Nephron (organoid): ENCODE results near the gene RPP21.
A peak's percentile ranks its signal among the peaks of the same experiment; 100 is the strongest.

Experiments used
- H3K27ac Mint-ChIP-seq, 3 experiments: 2 replicates each; pipeline ENCODE4 v1.8.0; 2020; ENCODE audit warnings: mixed read lengths in 3 of 3, mild to moderate bottlenecking in 2 of 3, moderate library complexity in 1 of 3
- H3K27me3 Mint-ChIP-seq: 2 replicates; pipeline ENCODE4 v1.8.0; 2021; ENCODE audit warnings: low read depth, mild to moderate bottlenecking, moderate library complexity, mixed read lengths
- H3K36me3 Mint-ChIP-seq: 2 replicates; pipeline ENCODE4 v1.8.0; 2020; ENCODE audit warnings: low read depth, mixed read lengths
- H3K4me1 Mint-ChIP-seq: 2 replicates; pipeline ENCODE4 v1.8.0; 2020; ENCODE audit warnings: mixed read lengths
- H3K4me3 Mint-ChIP-seq, 3 experiments: 2 replicates each; pipeline ENCODE4 v1.8.0; 2020; ENCODE audit warnings: mild to moderate bottlenecking in 3 of 3, mixed read lengths in 3 of 3, moderate library complexity in 2 of 3
- H3K9me3 Mint-ChIP-seq: 2 replicates; pipeline ENCODE4 v1.8.0; 2020; ENCODE audit warnings: mixed read lengths
- TF ChIP-seq, protein P1 (sequence below), 3 experiments: fragments of 200-600 bp; sonication (generic); IDR thresholded peaks; one replicate each; pipeline ENCODE4 v1.5.0; 2021; ENCODE audit warnings: antibody characterized with exemption in 3 of 3; ENCODE audit not compliant: unreplicated experiment in 3 of 3

Gene RPP21

GRCh38 chr6:30357678-30358540 is 13.0 kb downstream of the RPP21 start:
- peak overlapping the region in 2 of 3 experiments; percentile 17 to 55 for H3K27ac Mint-ChIP-seq
- H3K9me3 Mint-ChIP-seq, result peaks cover 6% of the 10 kb centered on the region
- peaks cover 71% of the 10 kb centered on the region for H3K27me3 Mint-ChIP-seq
- H3K4me1 Mint-ChIP-seq, result no peaks in the 10 kb centered on the region
- TF ChIP-seq, protein P1, sequence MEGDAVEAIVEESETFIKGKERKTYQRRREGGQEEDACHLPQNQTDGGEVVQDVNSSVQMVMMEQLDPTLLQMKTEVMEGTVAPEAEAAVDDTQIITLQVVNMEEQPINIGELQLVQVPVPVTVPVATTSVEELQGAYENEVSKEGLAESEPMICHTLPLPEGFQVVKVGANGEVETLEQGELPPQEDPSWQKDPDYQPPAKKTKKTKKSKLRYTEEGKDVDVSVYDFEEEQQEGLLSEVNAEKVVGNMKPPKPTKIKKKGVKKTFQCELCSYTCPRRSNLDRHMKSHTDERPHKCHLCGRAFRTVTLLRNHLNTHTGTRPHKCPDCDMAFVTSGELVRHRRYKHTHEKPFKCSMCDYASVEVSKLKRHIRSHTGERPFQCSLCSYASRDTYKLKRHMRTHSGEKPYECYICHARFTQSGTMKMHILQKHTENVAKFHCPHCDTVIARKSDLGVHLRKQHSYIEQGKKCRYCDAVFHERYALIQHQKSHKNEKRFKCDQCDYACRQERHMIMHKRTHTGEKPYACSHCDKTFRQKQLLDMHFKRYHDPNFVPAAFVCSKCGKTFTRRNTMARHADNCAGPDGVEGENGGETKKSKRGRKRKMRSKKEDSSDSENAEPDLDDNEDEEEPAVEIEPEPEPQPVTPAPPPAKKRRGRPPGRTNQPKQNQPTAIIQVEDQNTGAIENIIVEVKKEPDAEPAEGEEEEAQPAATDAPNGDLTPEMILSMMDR (IDR thresholded peaks at IDR 0.05; ENCODE audit: unreplicated experiment in 3 of 3), result peak; percentile 78 to 81 (median 79)
- H3K36me3 Mint-ChIP-seq, result no peaks in the 10 kb centered on the region
- peak overlapping the region; percentile 83 to 93 (median 84) for H3K4me3 Mint-ChIP-seq

DNA sequence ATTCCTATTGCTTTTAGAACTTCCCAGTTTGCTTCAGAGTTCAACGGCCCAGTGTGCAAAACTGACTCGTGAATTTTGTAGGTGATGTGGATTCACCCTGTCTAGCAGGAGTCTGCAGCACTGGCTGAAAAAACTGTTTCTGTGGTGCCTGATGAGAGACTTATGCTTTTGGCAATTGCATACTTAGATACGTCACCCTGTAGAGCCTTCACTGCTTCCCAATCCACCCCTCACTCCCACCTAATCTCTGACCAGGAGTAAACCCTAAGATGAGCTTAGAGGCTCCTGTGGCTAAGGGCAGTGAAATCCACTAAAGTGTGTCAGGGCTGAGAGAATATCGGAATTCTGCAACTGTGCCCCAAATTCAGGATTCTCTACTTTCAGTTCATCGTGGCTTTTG is 14.3 kb downstream of the RPP21 start:
- Mint-ChIP-seq H3K36me3 (no peaks in the 10 kb centered on the region), H3K4me1 (no peaks in the 10 kb centered on the region), H3K9me3 (peaks cover 6% of the 10 kb centered on the region), H3K27ac (no peak overlapping the region), H3K4me3 (peak overlapping the region in 1 of 3 experiments; percentile 32), H3K27me3 (peaks cover 82% of the 10 kb centered on the region)
- TF ChIP-seq, protein P1 (IDR thresholded peaks at IDR 0.05; ENCODE audit: unreplicated experiment in 3 of 3), result no peak

DNA sequence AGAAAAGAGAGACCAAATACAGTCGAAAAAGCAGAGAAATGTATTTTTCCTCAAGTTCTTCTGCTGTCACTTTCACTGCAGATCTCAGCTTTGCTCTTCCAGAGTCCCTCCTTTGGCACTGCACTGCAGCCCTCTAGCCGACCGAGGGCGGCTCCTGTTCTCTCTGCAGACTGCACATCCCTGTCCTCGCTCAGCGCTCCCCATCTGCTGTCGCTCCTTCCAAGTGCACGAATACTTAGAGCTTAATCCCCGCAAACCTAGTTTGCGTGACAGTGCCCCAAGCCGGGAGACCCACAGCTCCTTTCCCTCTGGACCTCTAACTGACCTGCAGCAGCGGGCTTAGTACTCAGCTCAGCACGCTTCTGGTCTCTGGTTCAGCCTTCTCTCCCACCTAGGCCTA is 15.2 kb downstream of the RPP21 start:
- TF ChIP-seq, protein P1 (IDR thresholded peaks at IDR 0.05; ENCODE audit: unreplicated experiment in 3 of 3), result no peak
- Mint-ChIP-seq H3K4me1 (no peaks in the 10 kb centered on the region), H3K36me3 (no peaks in the 10 kb centered on the region), H3K4me3 (no peak overlapping the region), H3K27me3 (peaks cover 85% of the 10 kb centered on the region), H3K27ac (no peak overlapping the region), H3K9me3 (peaks cover 6% of the 10 kb centered on the region)

DNA sequence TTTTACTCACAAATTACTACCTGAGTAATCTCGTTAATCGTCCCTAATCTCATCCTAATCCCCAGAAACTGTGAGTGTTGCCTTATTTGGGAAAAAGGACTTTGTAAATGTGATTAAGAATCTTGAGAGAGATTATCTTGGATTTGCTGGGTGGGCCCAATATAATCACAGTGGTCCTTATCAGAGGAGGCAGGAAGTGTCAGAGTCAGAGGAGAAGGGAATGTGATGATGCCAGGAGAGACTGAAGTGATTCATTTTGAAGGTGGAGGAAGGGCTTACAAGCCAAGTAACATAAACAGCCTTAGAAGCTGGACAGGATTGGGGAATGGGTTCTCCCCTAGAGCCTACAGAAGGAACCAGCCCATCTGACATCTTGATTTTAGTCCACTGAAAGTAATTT is 16.7 kb downstream of the RPP21 start:
- TF ChIP-seq, protein P1 (IDR thresholded peaks at IDR 0.05; ENCODE audit: unreplicated experiment in 3 of 3), result no peak
- Mint-ChIP-seq H3K9me3 (peaks cover 6% of the 10 kb centered on the region), H3K27me3 (peaks cover 92% of the 10 kb centered on the region)

DNA sequence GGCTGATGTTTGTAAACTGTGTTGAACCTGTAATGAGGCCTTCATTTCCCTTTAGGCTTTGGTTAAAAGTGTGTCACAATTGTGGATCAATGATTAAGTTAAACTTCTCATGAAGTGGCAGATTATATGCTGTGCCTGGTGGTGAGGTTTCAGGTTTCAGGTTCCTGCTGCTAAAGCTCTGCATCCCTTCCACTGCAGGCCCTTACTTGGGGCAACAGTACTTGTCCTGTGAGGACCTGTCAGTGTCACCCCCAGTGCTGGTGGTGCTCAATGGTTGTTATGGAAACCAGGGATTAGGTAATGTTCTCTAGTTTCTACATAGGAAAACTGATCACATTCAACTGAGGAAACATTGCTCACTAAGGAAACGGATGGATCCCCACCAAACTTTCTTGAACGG is 18.5 kb downstream of the RPP21 start:
- no peaks in the 10 kb centered on the region for H3K4me1 Mint-ChIP-seq
- no peaks in the 10 kb centered on the region for H3K36me3 Mint-ChIP-seq

More for the DNA sequence above, 16.7 kb downstream of the RPP21 start:
- Mint-ChIP-seq H3K36me3 (no peaks in the 10 kb centered on the region), H3K4me3 (no peak overlapping the region), H3K4me1 (no peaks in the 10 kb centered on the region), H3K27ac (no peak overlapping the region)

More for the DNA sequence above, 18.5 kb downstream of the RPP21 start:
- no peak overlapping the region for H3K4me3 Mint-ChIP-seq
- peaks cover 8% of the 10 kb centered on the region for H3K9me3 Mint-ChIP-seq
- H3K27ac Mint-ChIP-seq, result no peak overlapping the region
- peaks cover 74% of the 10 kb centered on the region for H3K27me3 Mint-ChIP-seq
- TF ChIP-seq, protein P1 (IDR thresholded peaks at IDR 0.05; ENCODE audit: unreplicated experiment in 3 of 3), result no peak
